HEK293 (cell line): ENCODE data around the gene PARD3B.

Source experiments
- CTCF ChIA-PET: fragments of 350-600 bp; formaldehyde crosslinking; extraction: SDS; loops from one replicate; lab custom pipeline; 2021; ENCODE audit warnings: antibody characterized with exemption; lab: Yijun Ruan, JAX
- POLR2A ChIA-PET: fragments of 300-600 bp; formaldehyde crosslinking; extraction: SDS; loops from one replicate; lab custom pipeline; 2020; ENCODE audit warnings: antibody characterized with exemption, inconsistent platforms; lab: Yijun Ruan, JAX
- H3K27ac ChIP-seq: fragments of 200-500 bp; sonication (Bioruptor generic); 2 replicates; pipeline ENCODE4 v1.5.1; 2014; ENCODE audit warnings: low read depth, low read length, control low read depth, inconsistent platforms; ENCODE audit errors: extremely low read depth
- H3K36me3 ChIP-seq, 2 experiments: fragments of 200-500 bp in 1 of 2; sonication (Bioruptor generic) in 1 of 2; 1 replicate in 1 of 2; 2 replicates in 1 of 2; pipeline ENCODE4 v1.5.1; 2014 to 2017; ENCODE audit warnings: inconsistent platforms in 2 of 2, low read length in 2 of 2; ENCODE audit not compliant: control insufficient read depth in 2 of 2, insufficient read depth in 1 of 2
- H3K4me1 ChIP-seq: fragments of 200-500 bp; sonication (Bioruptor generic); 2 replicates; pipeline ENCODE4 v1.5.1; 2014; ENCODE audit warnings: mild to moderate bottlenecking, low read length, inconsistent platforms; ENCODE audit not compliant: control insufficient read depth, insufficient read depth
- H3K4me3 ChIP-seq: 2 replicates; pipeline ENCODE4 v1.5.1; 2011; ENCODE audit warnings: low read depth, mild to moderate bottlenecking, control low read depth, low read length, moderate library complexity
- H3K9me3 ChIP-seq: fragments of 200-500 bp; sonication (Bioruptor generic); 2 replicates; pipeline ENCODE4 v1.5.1; 2014; ENCODE audit warnings: low read depth, low read length, inconsistent platforms; ENCODE audit not compliant: control insufficient read depth, insufficient read depth
- MYNN ChIP-seq: fragments of 450-650 bp; formaldehyde crosslinking; IDR thresholded peaks from 2 replicates; pipeline ENCODE4 v1.5.1; 2016; ENCODE audit warnings: missing biosample characterization, missing genetic modification characterization, borderline replicate concordance
- OSR2 ChIP-seq: fragments of 450-650 bp; formaldehyde crosslinking; IDR thresholded peaks from 2 replicates; pipeline ENCODE4 v1.5.1; 2016; ENCODE audit warnings: missing biosample characterization, missing genetic modification characterization
- OVOL3 ChIP-seq: fragments of 450-650 bp; formaldehyde crosslinking; IDR thresholded peaks from 2 replicates; pipeline ENCODE4 v1.5.1; 2016; ENCODE audit warnings: missing biosample characterization, missing genetic modification characterization
- SALL2 ChIP-seq: fragments of 450-650 bp; formaldehyde crosslinking; IDR thresholded peaks from 2 replicates; pipeline ENCODE4 v1.5.0; 2017; ENCODE audit warnings: missing biosample characterization, mild to moderate bottlenecking, missing genetic modification characterization, borderline replicate concordance
- SCRT2 ChIP-seq: fragments of 450-650 bp; formaldehyde crosslinking; IDR thresholded peaks from 2 replicates; pipeline ENCODE4 v1.5.1; 2016; ENCODE audit warnings: missing biosample characterization, missing genetic modification characterization
- SETDB1 ChIP-seq: IDR thresholded peaks from one replicate; pipeline ENCODE4 v1.6.1; 2017; ENCODE audit warnings: mild to moderate bottlenecking, low read length, moderate library complexity, mixed read lengths; ENCODE audit not compliant: insufficient read length
- TCF7L2 ChIP-seq: IDR thresholded peaks from 2 replicates; pipeline ENCODE4 v1.6.1; 2011; ENCODE audit warnings: low read depth, mild to moderate bottlenecking, inconsistent platforms, low read length, moderate library complexity, borderline replicate concordance
- TRIM28 ChIP-seq: IDR thresholded peaks from 2 replicates; pipeline ENCODE4 v1.6.1; 2011; ENCODE audit warnings: low read length, control low read depth, borderline replicate concordance
- ZFP41 ChIP-seq: fragments of 450-650 bp; formaldehyde crosslinking; IDR thresholded peaks from 2 replicates; pipeline ENCODE4 v1.5.1; 2016; ENCODE audit warnings: missing biosample characterization, missing genetic modification characterization, borderline replicate concordance
- ZNF114 ChIP-seq: fragments of 450-650 bp; formaldehyde crosslinking; IDR thresholded peaks from 2 replicates; pipeline ENCODE4 v1.5.0; 2017; ENCODE audit warnings: missing biosample characterization, missing genetic modification characterization
- ZNF426 ChIP-seq: fragments of 450-650 bp; formaldehyde crosslinking; IDR thresholded peaks from 2 replicates; pipeline ENCODE4 v1.5.1; 2017; ENCODE audit warnings: missing biosample characterization, missing genetic modification characterization, mild to moderate bottlenecking, inconsistent platforms, moderate library complexity
- ZNF473 ChIP-seq: fragments of 450-650 bp; formaldehyde crosslinking; IDR thresholded peaks from 2 replicates; pipeline ENCODE4 v1.5.1; 2017; ENCODE audit warnings: missing biosample characterization, missing genetic modification characterization
- ZNF555 ChIP-seq: fragments of 450-650 bp; formaldehyde crosslinking; conservative IDR thresholded peaks from 2 replicates; pipeline ENCODE4 v1.5.1; 2017; ENCODE audit warnings: missing biosample characterization, mild to moderate bottlenecking, missing genetic modification characterization, inconsistent platforms
- ZNF707 ChIP-seq: fragments of 450-650 bp; formaldehyde crosslinking; IDR thresholded peaks from 2 replicates; pipeline ENCODE4 v1.5.1; 2016; ENCODE audit warnings: missing biosample characterization, missing genetic modification characterization
- ZNF777 ChIP-seq: fragments of 450-650 bp; formaldehyde crosslinking; IDR thresholded peaks from 2 replicates; pipeline ENCODE4 v1.5.1; 2017; ENCODE audit warnings: missing biosample characterization, missing genetic modification characterization, borderline replicate concordance
- ZNF792 ChIP-seq: fragments of 450-650 bp; formaldehyde crosslinking; IDR thresholded peaks from 2 replicates; pipeline ENCODE4 v1.5.1; 2016; ENCODE audit warnings: missing biosample characterization, missing genetic modification characterization
- ZNF830 ChIP-seq: fragments of 450-650 bp; IDR thresholded peaks from 2 replicates; pipeline ENCODE4 v1.5.0; 2018; ENCODE audit warnings: missing biosample characterization, missing genetic modification characterization, low read depth, mild to moderate bottlenecking, moderate library complexity
- ZSCAN4 ChIP-seq: fragments of 450-650 bp; formaldehyde crosslinking; IDR thresholded peaks from 2 replicates; pipeline ENCODE4 v1.5.1; 2017; ENCODE audit warnings: missing biosample characterization, missing genetic modification characterization
- TF ChIP-seq, protein P1 (sequence below): fragments of 450-650 bp; formaldehyde crosslinking; optimal IDR thresholded peaks from 2 replicates; pipeline ENCODE3; 2016; ENCODE audit warnings: missing biosample characterization, mild to moderate bottlenecking, missing genetic modification characterization
- TF ChIP-seq, protein P2 (sequence below): fragments of 450-650 bp; formaldehyde crosslinking; IDR thresholded peaks from 2 replicates; pipeline ENCODE4; 2016; ENCODE audit warnings: missing biosample characterization, missing genetic modification characterization
- TF ChIP-seq, protein P3 (sequence below): IDR thresholded peaks from 2 replicates; pipeline ENCODE4 v1.6.1; 2011; ENCODE audit warnings: mild to moderate bottlenecking, low read depth, low read length, borderline replicate concordance

PARD3B gene

DNA sequence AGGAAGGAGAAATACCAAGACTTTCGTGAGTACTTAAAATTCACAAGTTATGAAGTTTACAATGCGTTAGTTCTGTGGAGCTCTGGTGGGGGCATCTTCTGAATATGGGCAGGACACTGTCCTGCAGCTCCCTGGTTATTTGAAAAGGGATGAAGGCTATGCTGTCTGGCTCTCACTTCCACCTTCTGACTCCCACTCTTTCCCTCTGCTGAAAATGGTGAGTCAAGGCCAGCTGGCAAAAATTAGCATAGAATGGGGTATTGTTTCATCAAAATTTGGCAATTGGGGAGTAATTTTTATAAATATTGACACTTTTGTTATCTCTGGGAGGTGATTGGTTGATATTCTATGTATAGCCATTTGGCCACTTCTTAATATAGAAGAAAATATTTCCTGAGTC, 177.4 kb downstream of the PARD3B start (continued):
- no peak for TF ChIP-seq SALL2 (tag by site-specific recombination)

DNA sequence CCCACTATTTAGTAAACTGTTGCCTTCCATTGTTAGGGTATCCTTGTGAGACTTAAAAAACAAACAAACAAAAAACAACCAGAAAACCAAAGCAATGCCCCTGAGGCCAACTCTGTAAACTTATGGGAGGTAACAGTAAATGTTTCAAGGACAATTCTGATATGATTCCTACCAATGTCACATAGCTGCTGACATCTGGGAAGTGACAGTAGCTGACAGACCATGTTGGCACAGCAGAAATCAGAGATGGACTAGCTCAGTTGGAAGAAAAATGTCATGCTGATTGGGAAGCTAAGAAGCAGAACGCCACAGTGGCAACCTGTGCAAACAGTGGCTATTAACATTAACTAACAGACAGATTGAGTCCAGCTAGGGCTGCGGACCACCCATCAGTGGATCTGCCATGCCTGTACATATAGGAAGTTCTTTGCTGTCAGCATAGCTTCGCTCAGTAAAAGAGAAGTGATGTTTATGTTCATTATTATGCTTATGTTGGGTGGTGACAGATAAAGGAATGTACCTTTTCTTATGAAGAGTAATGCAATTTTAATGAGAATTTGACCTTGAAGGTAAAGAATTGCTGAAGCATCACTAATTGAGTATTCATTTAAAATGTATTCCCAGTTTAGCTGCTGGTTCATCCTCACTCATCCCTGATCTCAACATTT, 180.6 kb downstream of the PARD3B start:
- Histone ChIP-seq H3K27ac (no peak overlapping the region), H3K9me3 (no peaks in the 10 kb centered on the region), H3K36me3 (no peaks in the 10 kb centered on the region)
- CTCF ChIA-PET: no interaction called here
- POLR2A ChIA-PET: no interaction called here
- no peak for TF ChIP-seq ZNF792
- no peak for TF ChIP-seq ZNF830
- TF ChIP-seq ZNF114 (tag by site-specific recombination): no peak
- TF ChIP-seq TCF7L2: no peak
- TF ChIP-seq, protein P1, sequence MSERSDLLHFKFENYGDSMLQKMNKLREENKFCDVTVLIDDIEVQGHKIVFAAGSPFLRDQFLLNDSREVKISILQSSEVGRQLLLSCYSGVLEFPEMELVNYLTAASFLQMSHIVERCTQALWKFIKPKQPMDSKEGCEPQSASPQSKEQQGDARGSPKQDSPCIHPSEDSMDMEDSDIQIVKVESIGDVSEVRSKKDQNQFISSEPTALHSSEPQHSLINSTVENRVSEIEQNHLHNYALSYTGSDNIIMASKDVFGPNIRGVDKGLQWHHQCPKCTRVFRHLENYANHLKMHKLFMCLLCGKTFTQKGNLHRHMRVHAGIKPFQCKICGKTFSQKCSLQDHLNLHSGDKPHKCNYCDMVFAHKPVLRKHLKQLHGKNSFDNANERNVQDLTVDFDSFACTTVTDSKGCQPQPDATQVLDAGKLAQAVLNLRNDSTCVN: no peak
- TF ChIP-seq ZNF473 (tag by site-specific recombination): no peak
- no peak for TF ChIP-seq SETDB1
- no peak for TF ChIP-seq ZNF555 (tag by site-specific recombination)
- TF ChIP-seq, protein P2, sequence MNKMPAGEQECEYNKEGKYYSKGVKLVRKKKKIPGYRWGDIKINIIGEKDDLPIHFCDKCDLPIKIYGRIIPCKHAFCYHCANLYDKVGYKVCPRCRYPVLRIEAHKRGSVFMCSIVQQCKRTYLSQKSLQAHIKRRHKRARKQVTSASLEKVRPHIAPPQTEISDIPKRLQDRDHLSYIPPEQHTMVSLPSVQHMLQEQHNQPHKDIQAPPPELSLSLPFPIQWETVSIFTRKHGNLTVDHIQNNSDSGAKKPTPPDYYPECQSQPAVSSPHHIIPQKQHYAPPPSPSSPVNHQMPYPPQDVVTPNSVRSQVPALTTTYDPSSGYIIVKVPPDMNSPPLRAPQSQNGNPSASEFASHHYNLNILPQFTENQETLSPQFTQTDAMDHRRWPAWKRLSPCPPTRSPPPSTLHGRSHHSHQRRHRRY (tag by site-specific recombination): no peak
- TF ChIP-seq OVOL3 (tag by site-specific recombination): no peak
- TF ChIP-seq MYNN (tag by site-specific recombination): no peak
- no peak for TF ChIP-seq ZNF707 (tag by site-specific recombination)
- TF ChIP-seq, protein P3, sequence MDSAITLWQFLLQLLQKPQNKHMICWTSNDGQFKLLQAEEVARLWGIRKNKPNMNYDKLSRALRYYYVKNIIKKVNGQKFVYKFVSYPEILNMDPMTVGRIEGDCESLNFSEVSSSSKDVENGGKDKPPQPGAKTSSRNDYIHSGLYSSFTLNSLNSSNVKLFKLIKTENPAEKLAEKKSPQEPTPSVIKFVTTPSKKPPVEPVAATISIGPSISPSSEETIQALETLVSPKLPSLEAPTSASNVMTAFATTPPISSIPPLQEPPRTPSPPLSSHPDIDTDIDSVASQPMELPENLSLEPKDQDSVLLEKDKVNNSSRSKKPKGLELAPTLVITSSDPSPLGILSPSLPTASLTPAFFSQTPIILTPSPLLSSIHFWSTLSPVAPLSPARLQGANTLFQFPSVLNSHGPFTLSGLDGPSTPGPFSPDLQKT: no peak
- TF ChIP-seq TRIM28: no peak
- no peak for TF ChIP-seq ZSCAN4
- no peak for TF ChIP-seq OSR2 (tag by site-specific recombination)
- no peak for TF ChIP-seq ZNF777 (tag by site-specific recombination)
- TF ChIP-seq ZFP41 (tag by site-specific recombination): no peak
- TF ChIP-seq SCRT2 (tag by site-specific recombination): no peak
- no peak for TF ChIP-seq ZNF426 (tag by site-specific recombination)
- TF ChIP-seq, all 188 proteins: peak for 0
- no peaks in the 10 kb centered on the region for H3K4me1 ChIP-seq
- H3K4me3 ChIP-seq: no peak overlapping the region
